Kidney glomerular epithelial cell (primary cell): ENCODE data around the gene MRM3.
"Not testable (repeated sequence)": the region's sequence is repeated elsewhere in the genome, so short reads cannot be mapped to it uniquely, and the experiment has no call there.

Experiments
- DNase-seq: peaks from one replicate; lab custom pipeline; 2025; lab: John Stamatoyannopoulos, UW

The MRM3 gene

GRCh38 chr17:826778-827177 lies 44.6 kb downstream of the MRM3 start:
- no peak for DNase-seq

DNA sequence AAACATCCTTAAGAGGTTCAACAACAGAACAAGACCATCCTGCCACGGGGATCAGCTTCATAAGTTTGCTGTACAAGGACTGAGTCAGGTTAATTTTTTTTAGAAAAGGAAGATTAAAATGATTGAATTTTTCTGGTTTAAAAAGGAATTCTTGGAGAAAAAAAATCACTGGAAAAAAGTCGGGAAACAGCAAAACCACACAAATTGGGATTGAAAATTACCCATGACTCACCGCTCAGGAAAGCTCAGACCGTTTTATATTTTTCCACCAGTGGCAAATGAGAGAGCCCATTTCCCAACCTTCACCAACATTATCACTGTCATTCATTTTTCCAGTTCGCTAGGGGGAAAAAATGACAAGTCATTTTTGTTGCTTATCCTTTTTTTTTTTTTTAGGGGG lies 46.6 kb downstream of the MRM3 start:
- no peak for DNase-seq

DNA sequence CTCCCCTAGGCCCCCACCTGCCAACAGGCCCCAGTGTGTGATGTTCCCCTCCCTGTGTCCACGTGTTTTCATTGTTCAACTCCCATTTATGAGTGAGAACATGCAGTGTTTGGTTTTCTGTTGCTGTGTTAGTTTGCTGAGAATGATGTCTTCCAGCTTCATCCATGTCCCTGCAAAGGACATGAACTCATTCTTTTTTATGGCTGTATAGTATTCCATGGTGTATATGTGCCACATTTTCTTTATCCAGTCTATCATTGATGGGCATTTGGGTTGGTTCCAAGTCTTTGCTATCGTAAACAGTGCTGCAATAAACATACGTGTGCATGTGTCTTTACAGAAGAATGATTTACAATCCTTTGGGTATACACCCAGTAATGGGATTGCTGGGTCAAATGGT lies 47.5 kb downstream of the MRM3 start:
- DNase-seq, result not testable (repeated sequence)

GRCh38 chr17:830381-830780 lies 48.2 kb downstream of the MRM3 start:
- no peak for DNase-seq

DNA sequence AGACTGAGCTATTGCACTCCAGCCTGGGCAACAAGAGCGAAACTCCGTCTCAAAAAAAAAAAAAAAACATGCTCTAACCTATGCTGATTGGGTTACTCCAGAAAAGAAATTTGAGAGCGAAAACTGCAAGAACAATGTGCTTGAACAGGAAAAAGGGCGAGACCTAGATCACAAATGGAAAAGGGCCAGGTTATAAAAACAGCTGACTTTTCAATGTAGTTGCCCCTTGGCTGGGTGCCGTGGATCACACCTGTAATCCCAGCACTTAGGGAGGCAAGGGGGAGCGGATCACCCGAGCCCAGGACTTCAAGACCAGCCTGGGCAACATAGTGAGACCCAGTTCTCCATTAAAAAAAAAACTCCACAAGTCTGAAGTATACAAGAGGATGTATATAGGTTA lies 48.8 kb downstream of the MRM3 start:
- no peak for DNase-seq

- DNase-seq, result no peak
Observed at GRCh38 chr17:834136-834535, 52.0 kb downstream of the MRM3 start.

DNA sequence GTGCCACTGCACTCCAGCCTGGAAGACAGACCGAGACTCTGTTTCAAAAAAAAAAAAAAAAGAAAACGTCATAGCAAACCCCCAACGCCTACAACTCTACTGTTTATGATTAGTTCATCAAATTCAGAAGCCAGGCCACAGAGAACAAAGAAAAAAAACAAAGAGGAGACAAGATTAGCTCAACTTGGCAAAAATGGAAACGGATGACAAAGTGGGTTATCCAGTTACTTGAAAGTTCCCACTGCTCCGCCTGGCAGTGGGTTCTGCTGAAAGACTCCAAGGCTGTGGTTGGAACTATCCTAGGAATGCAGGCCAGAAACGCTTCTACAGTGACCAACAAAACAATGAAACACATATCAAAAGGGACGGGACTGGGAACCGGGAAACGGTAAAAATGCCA lies 53.1 kb downstream of the MRM3 start:
- peak; percentile 97 for DNase-seq

GRCh38 chr17:835721-836120 lies 53.6 kb downstream of the MRM3 start:
- not testable (repeated sequence) for DNase-seq

- no peak for DNase-seq
Observed at GRCh38 chr17:836151-836550, 54.0 kb downstream of the MRM3 start.

DNA sequence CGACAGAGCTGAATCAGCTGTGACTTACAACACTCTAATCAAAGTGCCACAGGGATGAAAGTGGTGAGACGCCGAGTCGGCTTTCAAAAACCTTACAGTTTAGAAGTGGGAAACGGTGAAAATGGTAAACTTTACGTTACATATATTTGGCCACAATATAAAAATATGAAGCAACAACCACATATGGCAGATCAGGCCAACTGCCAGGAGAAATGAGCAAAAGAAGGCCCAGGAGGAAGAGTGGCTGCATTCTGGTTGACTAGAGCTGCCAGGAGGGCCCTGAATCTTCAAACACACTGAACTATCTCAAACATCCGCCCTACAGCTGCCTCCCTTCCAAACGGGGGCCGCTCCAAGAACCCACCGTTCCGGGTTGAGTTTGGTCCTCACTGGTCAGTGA lies 56.3 kb downstream of the MRM3 start:
- no peak for DNase-seq

DNA sequence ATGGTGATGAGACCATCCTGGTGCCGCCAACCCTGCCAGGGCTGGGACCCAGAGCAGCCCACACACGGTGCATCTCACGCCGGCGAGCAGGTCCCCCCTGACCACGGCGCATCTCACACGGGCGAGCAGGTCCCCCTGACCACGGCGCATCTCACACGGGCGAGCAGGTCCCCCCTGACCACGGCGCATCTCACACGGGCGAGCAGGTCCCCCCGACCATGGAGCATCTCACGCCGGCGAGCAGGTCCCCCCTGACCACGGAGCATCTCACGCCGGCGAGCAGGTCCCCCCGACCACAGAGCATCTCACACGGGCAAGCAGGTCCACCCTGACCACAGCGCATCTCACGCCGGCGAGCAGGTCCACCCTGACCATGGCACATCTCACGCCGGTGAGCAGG lies 59.2 kb downstream of the MRM3 start:
- DNase-seq, result no peak
